D721Med (cell line): Measurements from ENCODE around the gene SMAD3.

ENCODE experiments used
- DNase-seq: peaks from one replicate; pipeline ENCODE4 v3.0.0; 2011; ENCODE audit warnings: low spot score; ENCODE audit not compliant: insufficient read length
- FAIRE-seq: peaks from 2 replicates; lab custom pipeline; 2011; peaks lifted over from hg19 to GRCh38; lab: Jason Lieb, UNC
- CTCF ChIP-seq: IDR thresholded peaks from 2 replicates; pipeline ENCODE4 v1.5.1; 2012; ENCODE audit warnings: mild to moderate bottlenecking, control low read depth; ENCODE audit not compliant: insufficient read depth; ENCODE audit errors: missing control alignments

SMAD3 gene

GRCh38 chr15:67175643-67176071, 110.3 kb downstream of the SMAD3 start:
- FAIRE-seq (no peak), DNase-seq (no peak)
- TF ChIP-seq CTCF, result no peak

- DNase-seq, result no peak
- TF ChIP-seq CTCF, result no peak
- FAIRE-seq, result no peak
These were observed 111.0 kb downstream of the SMAD3 start for GRCh38 chr15:67176195-67176971.

GRCh38 chr15:67177752-67178151, 112.3 kb downstream of the SMAD3 start:
- FAIRE-seq (no peak), DNase-seq (no peak)
- no peak for TF ChIP-seq CTCF

GRCh38 chr15:67178569-67179210, 113.3 kb downstream of the SMAD3 start:
- no peak for TF ChIP-seq CTCF
- no peak for FAIRE-seq
- DNase-seq, result no peak

GRCh38 chr15:67179411-67179995, 114.1 kb downstream of the SMAD3 start:
- FAIRE-seq, result no peak
- DNase-seq, result no peak
- no peak for TF ChIP-seq CTCF

GRCh38 chr15:67180035-67180434, 114.6 kb downstream of the SMAD3 start:
- no peak for FAIRE-seq
- no peak for TF ChIP-seq CTCF
- DNase-seq, result no peak
